ENCODE data around the gene KRTAP4-2.
"Not testable (repeated sequence)": the region's sequence is repeated elsewhere in the genome, so short reads cannot be mapped to it uniquely, and the experiment has no call there.

DNA sequence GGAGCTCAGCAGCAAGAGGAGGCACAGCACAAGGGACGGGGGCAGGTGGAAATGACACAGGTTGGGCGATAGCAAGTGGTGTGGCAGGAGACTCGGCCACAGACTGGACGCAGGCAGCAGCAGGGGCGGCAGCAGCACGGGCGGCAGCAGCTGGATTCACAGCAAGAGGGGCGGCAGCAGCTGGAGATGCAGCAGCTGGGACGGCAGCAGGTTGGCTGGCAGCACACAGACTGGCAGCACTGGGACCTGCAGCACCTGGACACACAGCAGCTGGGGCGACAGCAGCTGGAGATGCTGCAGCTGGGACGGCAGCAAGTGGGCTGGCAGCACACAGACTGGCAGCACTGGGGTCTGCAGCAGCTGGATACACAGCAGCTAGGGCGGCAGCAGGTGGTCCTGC lies 38.2 kb downstream of the KRTAP4-2 start:
- TF ChIP-seq, protein P1, sequence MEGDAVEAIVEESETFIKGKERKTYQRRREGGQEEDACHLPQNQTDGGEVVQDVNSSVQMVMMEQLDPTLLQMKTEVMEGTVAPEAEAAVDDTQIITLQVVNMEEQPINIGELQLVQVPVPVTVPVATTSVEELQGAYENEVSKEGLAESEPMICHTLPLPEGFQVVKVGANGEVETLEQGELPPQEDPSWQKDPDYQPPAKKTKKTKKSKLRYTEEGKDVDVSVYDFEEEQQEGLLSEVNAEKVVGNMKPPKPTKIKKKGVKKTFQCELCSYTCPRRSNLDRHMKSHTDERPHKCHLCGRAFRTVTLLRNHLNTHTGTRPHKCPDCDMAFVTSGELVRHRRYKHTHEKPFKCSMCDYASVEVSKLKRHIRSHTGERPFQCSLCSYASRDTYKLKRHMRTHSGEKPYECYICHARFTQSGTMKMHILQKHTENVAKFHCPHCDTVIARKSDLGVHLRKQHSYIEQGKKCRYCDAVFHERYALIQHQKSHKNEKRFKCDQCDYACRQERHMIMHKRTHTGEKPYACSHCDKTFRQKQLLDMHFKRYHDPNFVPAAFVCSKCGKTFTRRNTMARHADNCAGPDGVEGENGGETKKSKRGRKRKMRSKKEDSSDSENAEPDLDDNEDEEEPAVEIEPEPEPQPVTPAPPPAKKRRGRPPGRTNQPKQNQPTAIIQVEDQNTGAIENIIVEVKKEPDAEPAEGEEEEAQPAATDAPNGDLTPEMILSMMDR (IDR thresholded peaks at IDR 0.05; ENCODE audit: insufficient read depth, low read length): not testable (repeated sequence)
- not testable (repeated sequence) for TF ChIP-seq POLR2AphosphoS5, GABPA (IDR thresholded peaks at IDR 0.05; ENCODE audit: low read depth)
- TF ChIP-seq, protein P2, sequence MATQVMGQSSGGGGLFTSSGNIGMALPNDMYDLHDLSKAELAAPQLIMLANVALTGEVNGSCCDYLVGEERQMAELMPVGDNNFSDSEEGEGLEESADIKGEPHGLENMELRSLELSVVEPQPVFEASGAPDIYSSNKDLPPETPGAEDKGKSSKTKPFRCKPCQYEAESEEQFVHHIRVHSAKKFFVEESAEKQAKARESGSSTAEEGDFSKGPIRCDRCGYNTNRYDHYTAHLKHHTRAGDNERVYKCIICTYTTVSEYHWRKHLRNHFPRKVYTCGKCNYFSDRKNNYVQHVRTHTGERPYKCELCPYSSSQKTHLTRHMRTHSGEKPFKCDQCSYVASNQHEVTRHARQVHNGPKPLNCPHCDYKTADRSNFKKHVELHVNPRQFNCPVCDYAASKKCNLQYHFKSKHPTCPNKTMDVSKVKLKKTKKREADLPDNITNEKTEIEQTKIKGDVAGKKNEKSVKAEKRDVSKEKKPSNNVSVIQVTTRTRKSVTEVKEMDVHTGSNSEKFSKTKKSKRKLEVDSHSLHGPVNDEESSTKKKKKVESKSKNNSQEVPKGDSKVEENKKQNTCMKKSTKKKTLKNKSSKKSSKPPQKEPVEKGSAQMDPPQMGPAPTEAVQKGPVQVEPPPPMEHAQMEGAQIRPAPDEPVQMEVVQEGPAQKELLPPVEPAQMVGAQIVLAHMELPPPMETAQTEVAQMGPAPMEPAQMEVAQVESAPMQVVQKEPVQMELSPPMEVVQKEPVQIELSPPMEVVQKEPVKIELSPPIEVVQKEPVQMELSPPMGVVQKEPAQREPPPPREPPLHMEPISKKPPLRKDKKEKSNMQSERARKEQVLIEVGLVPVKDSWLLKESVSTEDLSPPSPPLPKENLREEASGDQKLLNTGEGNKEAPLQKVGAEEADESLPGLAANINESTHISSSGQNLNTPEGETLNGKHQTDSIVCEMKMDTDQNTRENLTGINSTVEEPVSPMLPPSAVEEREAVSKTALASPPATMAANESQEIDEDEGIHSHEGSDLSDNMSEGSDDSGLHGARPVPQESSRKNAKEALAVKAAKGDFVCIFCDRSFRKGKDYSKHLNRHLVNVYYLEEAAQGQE (IDR thresholded peaks at IDR 0.05; ENCODE audit: insufficient replicate concordance, low read depth): not testable (repeated sequence)
